ENCODE measurements around the gene MAML3. TPM values are rescaled to one million over a fixed set of nuclear protein-coding genes. Genes with fewer than 3 reads are reported as not detected.
A peak's percentile ranks its signal among the peaks of the same experiment; 100 is the strongest.

MAML3 gene
- total and polyA plus RNA-seq, 2 of the 13 experiments (the other 11 are each of a cell fraction or from before 2014, with no cell fraction given): 0.05 to 0.13 TPM

GRCh38 chr4:139738846-139739613, 415.0 kb downstream of the MAML3 start (continued):
- TF ChIP-seq SMAD1 (CRISPR knock-in tag; IDR thresholded peaks at IDR 0.05; ENCODE audit: borderline replicate concordance, low read depth): no peak
- TF ChIP-seq ZNF652 (CRISPR knock-in tag; IDR thresholded peaks at IDR 0.05; ENCODE audit: borderline replicate concordance, low read depth): peak; percentile 98
- no peak for TF ChIP-seq SSRP1 (CRISPR knock-in tag; IDR thresholded peaks at IDR 0.05)
- peak; percentile 72 for TF ChIP-seq ZGPAT (CRISPR knock-in tag; IDR thresholded peaks at IDR 0.05)
- TF ChIP-seq SALL1 (CRISPR knock-in tag; IDR thresholded peaks at IDR 0.05): peak; percentile 77; the same call in 1 of the 2 replicates
- TF ChIP-seq ZKSCAN8 (CRISPR knock-in tag; IDR thresholded peaks at IDR 0.05; ENCODE audit: borderline replicate concordance): peak; percentile 73; the same call in 1 of the 2 replicates
- TF ChIP-seq CBX2 (IDR thresholded peaks at IDR 0.05; ENCODE audit: low read depth, low read length): no peak
- no peak for TF ChIP-seq CBX2 (CRISPR knock-in tag; IDR thresholded peaks at IDR 0.05; ENCODE audit: low read depth)
- no peak for TF ChIP-seq FOXA1 (IDR thresholded peaks at IDR 0.05)
- peak; percentile 32 for TF ChIP-seq FOXA1 (CRISPR knock-in tag; IDR thresholded peaks at IDR 0.05)
- no peak for TF ChIP-seq E2F2 (CRISPR knock-in tag; IDR thresholded peaks at IDR 0.05; ENCODE audit: borderline replicate concordance)
- TF ChIP-seq FOXP4 (CRISPR knock-in tag; IDR thresholded peaks at IDR 0.05): 0 out of 2 replicates have a peak, but pooled peaks have one; percentile 50
- TF ChIP-seq REPIN1 (CRISPR knock-in tag; IDR thresholded peaks at IDR 0.05; ENCODE audit: borderline replicate concordance, low read depth): no peak
- no peak for TF ChIP-seq ZNF264 (CRISPR knock-in tag; IDR thresholded peaks at IDR 0.05)
- peak; percentile 62 for TF ChIP-seq NR2F2 (IDR thresholded peaks at IDR 0.05; ENCODE audit: borderline replicate concordance, low read depth)
- no peak for TF ChIP-seq SP1 (IDR thresholded peaks at IDR 0.05)
- TF ChIP-seq SP1 (CRISPR knock-in tag; IDR thresholded peaks at IDR 0.05): no peak
- no peak for TF ChIP-seq HOXA3 (CRISPR knock-in tag; IDR thresholded peaks at IDR 0.05)
- no peak for TF ChIP-seq ZNF788 (CRISPR knock-in tag; IDR thresholded peaks at IDR 0.05; ENCODE audit: borderline replicate concordance)
- TF ChIP-seq ZNF10 (CRISPR knock-in tag; IDR thresholded peaks at IDR 0.05; ENCODE audit: borderline replicate concordance, low read depth): no peak
- TF ChIP-seq ZNF615 (CRISPR knock-in tag; IDR thresholded peaks at IDR 0.05; ENCODE audit: borderline replicate concordance): no peak
- no peak for TF ChIP-seq PTBP1 (IDR thresholded peaks at IDR 0.05; ENCODE audit: low read depth, low read length, poor library complexity, severe bottlenecking)
- TF ChIP-seq ELF1 (CRISPR knock-in tag; IDR thresholded peaks at IDR 0.05): peak; percentile 16; the same call in 1 of the 2 replicates
- peak; percentile 64 for TF ChIP-seq HNF4A (CRISPR knock-in tag; IDR thresholded peaks at IDR 0.05)
- TF ChIP-seq PCBP2 (optimal IDR thresholded peaks at IDR 0.05; ENCODE audit: low read depth, low read length, poor library complexity, severe bottlenecking): no peak
- no peak for TF ChIP-seq NFIB (CRISPR knock-in tag; IDR thresholded peaks at IDR 0.05; ENCODE audit: borderline replicate concordance)
- TF ChIP-seq ZFY (CRISPR knock-in tag; IDR thresholded peaks at IDR 0.05): no peak

All from HepG2 (cell line).